ENCODE results near the gene HOXB8.

Gene HOXB8

GRCh38 chr17:48647103-48647962, 32.2 kb upstream of the HOXB8 start:
- Histone ChIP-seq H3K27me3 (replicated peaks; ENCODE audit: control insufficient read depth, insufficient read depth, low read length) (no peaks in the 10 kb centered on the region; the same call in none of the 2 replicates), H3K4me3 (replicated peaks; ENCODE audit: low read depth, low read length) (peak overlapping the region; percentile 47), H3K36me3 (ENCODE audit: control insufficient read depth, insufficient read depth, low read length) (no peaks in the 10 kb centered on the region)
- TF ChIP-seq CTCF (IDR thresholded peaks at IDR 0.05; ENCODE audit: insufficient read depth, low read length, poor library complexity, severe bottlenecking), result no peak
- DNase-seq (ENCODE audit: extremely low read depth, insufficient read length), result no peak

GRCh38 chr17:48646183-48647102, 31.4 kb upstream of the HOXB8 start:
- TF ChIP-seq CTCF (IDR thresholded peaks at IDR 0.05; ENCODE audit: insufficient read depth, low read length, poor library complexity, severe bottlenecking), result no peak
- Histone ChIP-seq H3K36me3 (ENCODE audit: control insufficient read depth, insufficient read depth, low read length) (no peaks in the 10 kb centered on the region), H3K27me3 (replicated peaks; ENCODE audit: control insufficient read depth, insufficient read depth, low read length) (no peaks in the 10 kb centered on the region; the same call in none of the 2 replicates), H3K4me3 (replicated peaks; ENCODE audit: low read depth, low read length) (peak overlapping the region; percentile 35)
- DNase-seq (ENCODE audit: extremely low read depth, insufficient read length), result no peak

DNA sequence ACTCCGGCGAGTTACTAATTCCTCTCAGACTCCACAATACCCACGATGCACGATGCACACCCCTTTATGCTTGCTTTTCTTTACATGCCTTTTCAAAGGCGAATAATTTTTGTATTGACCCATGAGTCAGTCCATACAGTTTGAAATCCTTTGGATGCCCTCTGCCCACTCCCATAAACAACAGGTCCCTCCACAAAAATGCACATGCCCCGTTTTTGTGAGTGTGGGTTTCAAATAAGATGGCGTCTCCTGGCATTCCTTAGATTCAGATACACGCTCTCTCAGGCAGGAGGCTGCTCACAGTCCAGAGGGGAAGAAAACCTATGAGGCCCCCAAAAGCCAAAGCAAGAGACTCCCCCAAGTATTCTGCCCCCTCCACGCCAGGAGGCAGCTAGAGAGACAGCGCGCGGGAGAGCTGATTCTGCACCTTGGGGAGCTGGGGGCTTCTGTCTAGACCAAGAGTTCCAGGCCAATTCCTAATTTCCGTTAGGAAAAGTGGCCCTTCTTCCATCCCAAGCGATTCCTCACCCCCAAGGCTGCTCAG, 30.6 kb upstream of the HOXB8 start:
- Histone ChIP-seq H3K27me3 (replicated peaks; ENCODE audit: control insufficient read depth, insufficient read depth, low read length) (no peaks in the 10 kb centered on the region; the same call in none of the 2 replicates), H3K4me3 (replicated peaks; ENCODE audit: low read depth, low read length) (no peak overlapping the region), H3K36me3 (ENCODE audit: control insufficient read depth, insufficient read depth, low read length) (no peaks in the 10 kb centered on the region)
- TF ChIP-seq CTCF (IDR thresholded peaks at IDR 0.05; ENCODE audit: insufficient read depth, low read length, poor library complexity, severe bottlenecking), result no peak
- DNase-seq (ENCODE audit: extremely low read depth, insufficient read length), result no peak

DNA sequence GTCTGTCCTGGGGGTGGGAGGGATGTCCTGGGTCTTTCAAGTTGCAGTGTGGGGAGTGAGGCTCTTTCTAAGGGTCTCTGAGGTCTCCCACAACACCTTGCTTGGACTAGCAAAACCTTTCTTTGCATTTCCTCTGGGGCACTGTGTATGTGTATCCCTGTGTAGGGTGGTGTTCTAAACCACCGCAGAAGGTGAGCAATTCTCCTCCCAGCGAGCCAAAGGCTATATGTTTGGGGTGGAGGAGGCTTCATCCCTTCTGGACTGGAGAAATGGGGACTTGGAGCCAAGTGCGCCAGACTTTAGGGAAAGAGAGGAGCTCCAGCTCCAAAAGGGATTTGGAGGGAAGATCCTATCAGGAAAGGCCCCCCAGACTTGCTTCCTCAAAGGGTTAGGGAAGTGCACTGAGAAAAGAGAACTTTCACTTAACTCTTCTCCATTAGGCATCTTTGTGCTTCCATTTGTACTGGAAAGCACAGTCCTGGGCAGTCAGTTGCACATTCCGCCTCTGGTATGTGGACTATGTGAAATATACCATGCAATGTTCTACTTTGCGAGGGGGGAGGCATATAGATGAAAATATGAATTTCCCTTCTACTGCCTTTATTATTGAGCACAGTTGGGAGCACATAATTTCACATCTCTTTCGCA, 29.9 kb upstream of the HOXB8 start:
- Histone ChIP-seq H3K27me3 (replicated peaks; ENCODE audit: control insufficient read depth, insufficient read depth, low read length) (no peaks in the 10 kb centered on the region; the same call in none of the 2 replicates), H3K36me3 (ENCODE audit: control insufficient read depth, insufficient read depth, low read length) (no peaks in the 10 kb centered on the region), H3K4me3 (replicated peaks; ENCODE audit: low read depth, low read length) (no peak overlapping the region)
- TF ChIP-seq CTCF (IDR thresholded peaks at IDR 0.05; ENCODE audit: insufficient read depth, low read length, poor library complexity, severe bottlenecking), result no peak
- no peak for DNase-seq (ENCODE audit: extremely low read depth, insufficient read length)

- H3K27me3 ChIP-seq (replicated peaks; ENCODE audit: control insufficient read depth, insufficient read depth, low read length), result no peaks in the 10 kb centered on the region; the same call in none of the 2 replicates
- TF ChIP-seq CTCF (IDR thresholded peaks at IDR 0.05; ENCODE audit: insufficient read depth, low read length, poor library complexity, severe bottlenecking), result no peak
- H3K4me3 ChIP-seq (replicated peaks; ENCODE audit: low read depth, low read length), result no peak overlapping the region
- H3K36me3 ChIP-seq (ENCODE audit: control insufficient read depth, insufficient read depth, low read length), result no peaks in the 10 kb centered on the region
- DNase-seq (ENCODE audit: extremely low read depth, insufficient read length), result no peak
These were observed 29.1 kb upstream of the HOXB8 start for GRCh38 chr17:48644159-48644558.
